IPS DF 19.7 (cell line): ENCODE data around the gene IRF2.

Experiments
- DNase-seq: peaks from one replicate; pipeline ENCODE4 v3.0.0-alpha.2; 2013; ENCODE audit warnings: low read depth, low spot score

Gene IRF2

GRCh38 chr4:184474263-184475095, at the start of gene IRF2:
Gene IRF2 (minus strand): TSS chr4:184474550. CDS start chr4:184429064, 45,486 bp downstream.
- DNase-seq, result peak; percentile 82

- DNase-seq, result no peak
Measured at GRCh38 chr4:184515606-184516005, 41.3 kb upstream of the IRF2 start.

GRCh38 chr4:184514121-184514988, 40.0 kb upstream of the IRF2 start:
- no peak for DNase-seq

- DNase-seq, result no peak
Measured at GRCh38 chr4:184513802-184514120, 39.4 kb upstream of the IRF2 start.

- DNase-seq, result no peak
Measured at GRCh38 chr4:184511156-184511555, 36.8 kb upstream of the IRF2 start.

- DNase-seq, result no peak
Measured at GRCh38 chr4:184510401-184510800, 36.1 kb upstream of the IRF2 start.

- DNase-seq, result no peak
Measured at GRCh38 chr4:184506527-184507121, 32.3 kb upstream of the IRF2 start.

- no peak for DNase-seq
Measured at GRCh38 chr4:184504385-184504784, 30.0 kb upstream of the IRF2 start.

- no peak for DNase-seq
Measured at GRCh38 chr4:184503869-184504300, 29.5 kb upstream of the IRF2 start.

- no peak for DNase-seq
Measured at GRCh38 chr4:184500748-184501589, 26.6 kb upstream of the IRF2 start.

GRCh38 chr4:184499996-184500395, 25.6 kb upstream of the IRF2 start:
- DNase-seq, result no peak

GRCh38 chr4:184498598-184498997, 24.2 kb upstream of the IRF2 start:
- no peak for DNase-seq

- no peak for DNase-seq
Measured at GRCh38 chr4:184489771-184490170, 15.4 kb upstream of the IRF2 start.

GRCh38 chr4:184487503-184487902, 13.2 kb upstream of the IRF2 start:
- no peak for DNase-seq

GRCh38 chr4:184485279-184485678, 10.9 kb upstream of the IRF2 start:
- DNase-seq, result no peak

GRCh38 chr4:184481544-184481943, 7.2 kb upstream of the IRF2 start:
- DNase-seq, result no peak

GRCh38 chr4:184479516-184479950, 5.2 kb upstream of the IRF2 start:
- DNase-seq, result no peak

- DNase-seq, result no peak
Measured at GRCh38 chr4:184477201-184477999, 3.0 kb upstream of the IRF2 start.

- DNase-seq, result no peak
Measured at GRCh38 chr4:184476695-184477094, 2.3 kb upstream of the IRF2 start.

- no peak for DNase-seq
Measured at GRCh38 chr4:184475498-184475897, 1.1 kb upstream of the IRF2 start.

- no peak for DNase-seq
Measured at GRCh38 chr4:184475096-184475461, 729 bp upstream of the IRF2 start.
